GM21619 (cell line): ENCODE results near the gene PHAF1.

ENCODE experiments used
- ATAC-seq: cut with Tn5 transposase; IDR thresholded peaks from one replicate; pipeline ENCODE4 v1.9.1; 2021; ENCODE audit not compliant: unreplicated experiment

The PHAF1 gene

DNA sequence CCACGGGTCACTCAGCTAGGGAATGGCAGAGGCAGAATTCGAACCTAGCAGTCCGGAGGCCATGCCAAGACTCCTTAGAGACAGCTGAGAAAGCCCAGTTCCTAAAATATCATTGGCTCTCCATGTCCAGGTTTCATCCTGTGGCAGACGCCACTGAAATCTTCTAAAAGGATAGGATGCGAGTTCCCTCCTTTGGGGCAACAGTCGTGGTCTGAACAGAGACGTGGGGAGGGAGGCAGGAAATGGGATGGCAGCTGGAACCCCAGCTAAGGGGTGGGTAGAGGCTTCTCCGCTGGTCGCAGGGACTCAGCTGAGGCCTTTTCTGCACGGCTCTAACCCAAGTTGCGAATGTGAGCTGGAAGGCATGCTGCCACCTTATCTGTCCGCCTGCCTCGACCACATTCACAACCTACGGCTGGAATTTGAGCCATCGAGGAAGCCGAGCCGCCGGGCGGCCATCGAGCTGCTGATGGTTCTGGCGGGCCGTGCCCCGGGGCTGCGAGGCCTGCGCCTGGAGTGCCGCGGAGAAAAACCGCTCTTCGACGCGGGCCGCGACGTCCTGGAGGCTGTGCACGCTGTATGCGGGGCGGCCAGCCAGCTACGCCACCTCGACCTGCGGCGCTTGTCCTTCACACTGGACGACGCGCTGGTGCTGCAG, 52.9 kb downstream of the PHAF1 start:
- ATAC-seq = no peak

DNA sequence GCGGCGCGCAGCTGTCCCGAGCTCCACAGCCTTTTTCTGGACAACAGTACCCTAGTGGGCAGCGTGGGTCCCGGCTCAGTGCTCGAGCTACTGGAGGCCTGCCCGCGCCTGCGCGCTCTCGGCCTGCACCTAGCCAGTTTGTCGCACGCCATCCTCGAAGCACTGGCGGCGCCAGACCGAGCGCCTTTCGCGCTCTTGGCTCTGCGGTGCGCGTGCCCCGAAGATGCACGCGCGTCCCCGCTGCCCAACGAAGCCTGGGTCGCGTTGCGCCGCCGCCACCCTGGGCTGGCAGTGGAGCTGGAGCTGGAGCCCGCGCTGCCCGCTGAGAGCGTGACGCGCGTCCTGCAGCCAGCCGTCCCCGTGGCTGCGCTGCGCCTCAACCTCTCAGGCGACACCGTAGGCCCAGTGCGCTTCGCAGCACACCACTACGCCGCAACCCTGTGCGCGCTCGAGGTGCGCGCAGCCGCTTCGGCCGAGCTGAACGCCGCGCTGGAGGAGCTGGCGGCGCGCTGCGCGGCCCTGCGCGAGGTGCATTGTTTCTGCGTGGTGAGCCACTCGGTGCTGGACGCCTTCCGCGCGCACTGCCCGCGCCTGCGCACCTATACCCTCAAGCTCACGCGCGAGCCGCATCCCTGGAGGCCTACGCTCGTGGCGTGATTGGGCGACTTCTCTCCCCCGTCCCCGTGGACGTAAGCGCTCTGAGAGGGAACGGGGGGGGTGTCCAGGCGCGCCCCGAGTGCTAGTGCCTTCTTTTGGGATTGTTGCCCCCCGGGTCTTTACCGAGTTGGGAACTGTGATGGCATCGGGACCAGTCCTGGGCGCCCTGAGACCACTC, 53.6 kb downstream of the PHAF1 start:
- no peak for ATAC-seq

DNA sequence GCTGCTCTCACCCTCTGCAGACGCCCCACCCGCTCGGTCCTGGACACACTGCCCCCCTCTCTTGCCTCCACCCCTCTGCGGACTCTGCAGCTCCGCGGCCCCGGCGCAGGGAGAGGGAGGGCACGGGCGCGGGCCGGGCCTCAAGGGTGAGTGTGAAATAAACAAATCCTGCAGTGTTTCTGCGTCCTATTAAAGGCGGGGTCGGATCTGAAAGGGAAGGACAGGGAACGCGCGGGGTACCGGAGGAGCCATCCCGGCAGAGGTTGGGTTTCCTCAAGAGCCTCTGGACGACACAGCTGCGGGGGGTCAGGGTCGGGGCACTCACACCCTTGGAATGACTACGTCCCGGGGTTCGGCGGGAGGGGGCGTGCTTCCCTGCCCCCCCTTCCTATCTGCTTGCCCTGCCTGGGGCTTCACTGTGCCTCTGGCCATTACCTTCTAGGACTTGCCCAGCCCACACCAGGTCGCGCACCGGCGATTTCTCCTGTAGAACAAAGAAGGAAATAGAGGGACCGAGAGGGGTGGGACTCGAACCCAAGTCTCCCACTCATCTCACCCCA, 54.3 kb downstream of the PHAF1 start:
- no peak for ATAC-seq

DNA sequence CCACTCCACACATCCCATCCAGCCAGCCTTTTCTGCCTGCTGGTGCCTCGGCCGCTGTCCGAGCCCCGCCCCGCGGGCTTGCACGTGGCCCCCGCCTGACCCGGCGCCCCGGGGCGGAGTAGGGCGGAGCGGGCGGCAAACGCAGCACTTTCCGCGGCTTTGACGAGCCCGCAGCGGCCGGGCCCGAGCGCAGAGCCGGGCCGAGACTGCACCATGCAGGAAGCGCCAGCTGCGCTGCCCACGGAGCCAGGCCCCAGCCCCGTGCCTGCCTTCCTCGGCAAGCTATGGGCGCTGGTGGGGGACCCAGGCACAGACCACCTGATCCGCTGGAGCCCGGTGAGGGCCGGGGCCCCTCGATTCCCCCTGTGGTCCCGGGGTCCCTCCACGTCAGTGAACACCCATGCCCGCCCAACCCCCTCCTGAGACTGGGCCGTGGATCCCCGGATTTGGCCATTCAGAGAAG, 54.9 kb downstream of the PHAF1 start, which contains the start of gene HSF4:
HSF4 (plus strand) TSS at position 147 of the 463 bp plus-strand sequence; CDS start at position 214, 67 bp downstream.
- ATAC-seq = no peak

DNA sequence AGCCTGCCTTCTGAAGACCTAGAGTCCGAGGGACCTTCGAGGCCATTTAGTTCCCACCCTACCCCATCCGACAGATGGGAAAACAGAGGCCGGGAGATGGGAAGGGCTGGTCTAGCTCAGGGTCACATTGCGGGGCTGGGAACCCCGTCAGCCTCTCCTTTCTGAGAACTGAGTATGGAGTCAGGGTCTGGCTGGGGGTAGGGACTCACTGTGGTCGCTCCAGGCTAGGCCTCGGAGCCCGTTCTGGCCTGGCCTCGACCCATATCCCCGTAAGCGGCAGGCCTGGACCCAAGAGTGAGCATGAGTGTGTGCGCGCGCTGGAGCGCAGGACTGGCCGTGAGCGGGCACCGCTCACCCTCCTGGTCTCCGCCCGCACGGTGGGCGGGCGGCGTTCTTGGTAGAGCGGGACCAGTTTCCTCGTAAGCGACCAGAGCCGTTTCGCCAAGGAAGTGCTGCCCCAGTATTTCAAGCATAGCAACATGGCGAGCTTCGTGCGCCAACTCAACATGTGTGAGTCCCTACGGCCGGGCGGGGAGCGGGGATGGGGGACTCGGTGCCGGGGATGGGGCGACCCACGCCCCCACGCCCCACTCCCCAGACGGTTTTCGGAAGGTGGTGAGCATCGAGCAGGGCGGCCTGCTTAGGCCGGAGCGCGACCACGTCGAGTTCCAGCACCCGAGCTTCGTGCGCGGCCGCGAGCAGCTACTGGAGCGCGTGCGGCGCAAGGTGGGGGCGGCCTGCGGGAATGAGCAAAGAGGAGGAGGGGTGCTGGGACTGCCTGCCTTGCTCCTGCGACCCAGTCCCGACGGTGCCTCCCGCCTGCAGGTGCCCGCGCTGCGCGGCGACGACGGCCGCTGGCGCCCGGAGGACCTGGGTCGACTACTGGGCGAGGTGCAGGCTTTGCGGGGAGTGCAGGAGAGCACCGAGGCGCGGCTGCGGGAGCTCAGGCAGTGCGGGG, 55.7 kb downstream of the PHAF1 start:
- ATAC-seq = no peak

DNA sequence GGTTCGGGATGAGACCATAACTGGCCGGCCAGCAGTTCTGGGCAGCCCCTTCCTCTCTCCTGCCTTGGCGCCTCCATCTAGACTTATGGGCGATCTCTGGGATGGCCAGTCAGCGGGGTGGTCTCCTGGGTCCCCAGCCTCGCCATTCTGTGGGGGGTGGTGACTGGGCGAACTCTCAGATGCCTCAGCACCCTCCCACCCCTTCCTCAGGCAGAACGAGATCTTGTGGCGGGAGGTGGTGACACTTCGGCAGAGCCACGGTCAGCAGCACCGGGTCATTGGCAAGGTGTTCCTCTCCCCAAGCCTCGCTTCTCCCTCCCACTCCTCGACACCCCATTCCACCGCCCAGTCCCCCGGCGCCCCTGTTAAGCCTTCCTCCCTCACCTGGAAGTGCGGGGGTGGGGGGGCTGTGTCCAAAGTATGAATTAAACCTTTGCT, 56.4 kb downstream of the PHAF1 start:
- ATAC-seq = no peak

DNA sequence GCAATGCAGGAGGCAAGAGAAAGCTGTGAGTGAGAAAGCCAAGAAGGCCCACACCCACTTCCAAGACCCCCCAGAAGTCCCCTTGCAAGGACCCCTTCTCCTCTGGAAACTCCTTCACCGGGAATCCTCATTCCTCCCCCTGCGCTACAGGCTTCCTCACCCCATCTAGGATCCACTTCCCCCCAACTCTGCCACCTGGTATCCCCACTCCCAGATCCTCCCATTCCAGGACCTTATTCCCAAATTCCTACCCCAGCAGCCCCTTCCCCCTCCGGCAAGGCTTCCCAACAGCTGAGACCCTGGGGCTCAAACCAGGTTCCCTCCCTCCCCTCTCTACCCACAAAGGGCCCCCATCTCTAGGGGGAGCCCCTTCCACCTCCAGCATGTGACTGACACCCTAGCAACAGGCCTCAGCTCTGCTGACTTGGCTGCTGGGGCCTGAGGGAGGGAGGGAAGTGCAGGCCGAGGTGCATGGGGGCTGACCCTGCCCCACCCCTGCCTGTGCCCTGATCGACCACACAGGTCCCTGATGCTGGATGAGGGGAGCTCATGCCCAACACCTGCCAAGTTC, 56.9 kb downstream of the PHAF1 start:
- ATAC-seq = no peak

DNA sequence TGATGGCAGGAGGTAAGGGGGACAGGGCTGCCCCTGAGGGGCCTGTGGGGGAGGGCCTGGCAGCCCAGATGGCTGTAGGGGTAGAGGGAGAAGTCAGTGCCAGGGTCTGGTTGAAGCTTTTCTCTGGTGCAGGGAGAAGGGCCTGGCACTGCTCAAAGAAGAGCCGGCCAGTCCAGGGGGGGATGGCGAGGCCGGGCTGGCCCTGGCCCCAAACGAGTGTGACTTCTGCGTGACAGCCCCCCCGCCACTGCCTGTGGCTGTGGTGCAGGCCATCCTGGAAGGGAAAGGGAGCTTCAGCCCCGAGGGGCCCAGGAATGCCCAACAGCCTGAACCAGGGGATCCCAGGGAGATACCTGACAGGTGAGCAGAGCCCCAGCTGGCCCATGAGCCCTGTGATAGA, 57.8 kb downstream of the PHAF1 start:
- ATAC-seq = no peak

DNA sequence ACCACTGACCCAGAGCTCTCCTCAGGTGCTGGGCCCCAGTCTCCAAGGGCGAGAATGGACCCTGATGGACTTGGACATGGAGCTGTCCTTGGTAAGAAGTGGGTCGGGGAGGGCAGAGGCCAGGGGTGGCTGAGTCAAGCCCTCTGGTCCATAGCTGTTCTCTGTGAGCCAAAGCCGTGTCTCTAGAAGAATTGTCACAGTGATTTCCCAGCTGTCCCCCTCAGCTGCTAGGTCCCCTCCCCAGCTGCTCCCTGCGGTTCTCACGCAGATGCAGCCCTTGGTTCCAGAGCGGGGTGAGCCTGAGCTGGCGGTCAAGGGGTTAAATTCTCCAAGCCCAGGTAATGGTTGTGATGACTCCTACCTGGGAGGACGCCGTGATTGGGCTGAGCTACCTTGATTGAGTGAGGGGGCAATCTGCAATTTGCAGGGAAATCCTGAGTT, 59.3 kb downstream of the PHAF1 start:
- ATAC-seq = no peak

DNA sequence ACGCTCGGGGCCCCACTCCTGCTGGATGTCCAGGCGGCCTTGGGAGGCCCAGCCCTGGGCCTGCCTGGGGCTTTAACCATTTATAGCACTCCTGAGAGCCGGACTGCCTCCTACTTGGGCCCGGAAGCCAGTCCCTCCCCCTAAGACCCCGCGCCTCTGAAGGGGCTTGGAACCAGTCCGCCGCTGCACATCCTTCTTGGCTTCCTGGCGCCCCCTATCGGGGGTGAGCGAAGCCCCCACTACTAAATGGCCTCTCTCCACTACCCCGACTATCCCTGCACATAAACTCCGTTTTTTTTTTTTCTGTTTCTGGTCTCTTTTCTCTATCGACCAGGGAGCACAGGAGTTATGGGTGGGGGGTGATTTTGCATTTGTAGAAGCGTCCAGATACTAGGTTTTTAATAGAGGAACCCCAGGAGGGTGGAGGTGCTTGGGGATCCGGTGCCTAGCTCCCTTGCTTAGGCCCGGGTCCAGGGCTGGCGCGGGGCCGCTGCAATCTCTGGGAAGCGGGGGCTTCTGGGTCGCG, 60.0 kb downstream of the PHAF1 start:
- ATAC-seq = no peak

DNA sequence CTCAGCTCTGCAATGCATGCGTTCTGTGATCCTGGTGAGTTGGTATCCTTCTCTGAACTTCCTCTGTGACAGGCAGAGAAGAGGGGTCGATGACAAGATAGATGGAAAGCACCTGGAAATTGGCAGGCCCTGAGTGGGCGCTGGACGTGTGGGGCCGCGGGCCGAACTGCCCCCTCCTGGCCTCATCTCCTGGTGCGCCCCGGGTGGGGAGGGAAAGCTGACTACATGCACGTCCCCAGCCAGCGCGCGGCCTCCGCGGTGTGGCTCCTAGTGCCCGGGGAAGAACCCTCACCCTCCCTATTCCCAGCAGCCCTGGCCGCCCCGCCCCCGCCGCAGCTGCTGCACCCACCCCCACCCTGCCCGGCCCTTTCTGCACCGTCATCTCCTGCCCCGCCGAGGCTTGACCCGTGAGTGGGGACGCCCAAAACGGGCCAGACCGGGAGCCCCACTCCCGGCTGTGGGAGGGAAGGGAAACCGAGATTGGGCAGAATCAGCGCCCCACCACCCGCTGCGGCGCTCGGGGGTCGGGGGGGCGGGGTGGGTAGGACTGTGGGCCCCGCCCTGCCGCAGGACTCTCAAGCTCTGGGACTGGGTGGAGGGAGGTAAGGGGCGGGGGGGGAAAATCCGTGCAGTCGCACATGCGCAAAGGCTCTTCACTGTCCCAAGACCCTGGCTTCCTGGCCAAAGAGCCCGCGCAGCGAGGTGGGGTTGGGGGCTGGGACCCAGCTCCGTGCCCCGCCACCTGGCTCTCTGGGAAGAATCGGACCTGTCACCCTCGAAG, 60.6 kb downstream of the PHAF1 start, which contains the start of gene NOL3:
NOL3 (plus strand) TSS at position 371 of the 781 bp plus-strand sequence.
- peak; percentile 44 for ATAC-seq

DNA sequence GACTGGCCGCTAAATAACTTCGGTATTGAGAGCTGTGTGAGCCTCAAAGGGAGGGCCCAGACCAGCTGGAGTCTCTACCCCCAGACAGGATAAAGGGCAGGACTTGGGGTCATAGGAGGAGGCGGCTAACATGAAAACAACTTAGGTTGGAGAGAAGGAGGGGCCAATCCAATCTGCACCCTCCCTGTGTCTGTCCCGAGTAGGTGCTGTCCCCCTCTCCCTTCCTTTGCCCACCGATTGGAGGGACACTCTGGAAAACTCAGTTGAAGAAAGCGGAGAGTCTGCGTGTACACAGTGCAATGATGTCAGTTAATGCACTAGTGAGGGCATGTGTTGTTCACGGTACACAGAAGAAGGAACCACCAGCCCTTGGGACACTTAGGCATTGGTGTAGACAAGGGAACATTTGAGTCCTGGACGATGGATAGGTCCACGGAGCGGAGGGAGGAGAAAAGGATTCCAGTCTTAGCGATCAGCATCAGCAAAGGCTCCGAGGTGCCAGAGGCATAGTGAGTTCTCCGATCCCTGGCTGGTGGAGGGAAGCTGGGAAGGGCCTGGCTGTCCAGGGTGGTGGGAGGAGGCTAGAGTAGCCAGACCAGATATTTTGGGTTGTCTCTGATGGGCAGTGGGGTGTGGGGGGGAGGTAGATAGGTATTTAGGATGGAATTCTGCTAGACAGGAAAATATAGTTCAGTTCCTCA, 61.4 kb downstream of the PHAF1 start:
- peak; percentile 2 for ATAC-seq

DNA sequence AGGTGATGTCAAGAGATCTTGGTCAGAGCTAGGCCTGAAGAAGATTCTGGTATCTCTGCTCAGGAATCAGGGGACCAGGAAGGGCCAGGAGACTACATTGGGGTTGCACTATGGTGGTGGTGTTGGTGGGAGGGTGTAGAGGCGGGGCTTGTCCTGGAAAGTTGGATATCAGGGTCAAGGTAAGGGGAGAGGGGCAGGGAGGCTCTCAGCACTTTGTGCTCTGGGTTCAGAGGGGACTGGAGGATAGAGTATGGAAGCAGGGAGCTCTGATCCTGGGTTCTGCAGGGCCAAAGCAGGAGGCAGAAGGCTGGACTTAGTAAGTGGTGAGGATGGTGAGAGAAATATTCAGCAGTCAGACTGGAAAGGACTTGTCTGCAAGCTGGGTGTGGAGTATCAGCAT, 63.6 kb downstream of the PHAF1 start:
- ATAC-seq = no peak

DNA sequence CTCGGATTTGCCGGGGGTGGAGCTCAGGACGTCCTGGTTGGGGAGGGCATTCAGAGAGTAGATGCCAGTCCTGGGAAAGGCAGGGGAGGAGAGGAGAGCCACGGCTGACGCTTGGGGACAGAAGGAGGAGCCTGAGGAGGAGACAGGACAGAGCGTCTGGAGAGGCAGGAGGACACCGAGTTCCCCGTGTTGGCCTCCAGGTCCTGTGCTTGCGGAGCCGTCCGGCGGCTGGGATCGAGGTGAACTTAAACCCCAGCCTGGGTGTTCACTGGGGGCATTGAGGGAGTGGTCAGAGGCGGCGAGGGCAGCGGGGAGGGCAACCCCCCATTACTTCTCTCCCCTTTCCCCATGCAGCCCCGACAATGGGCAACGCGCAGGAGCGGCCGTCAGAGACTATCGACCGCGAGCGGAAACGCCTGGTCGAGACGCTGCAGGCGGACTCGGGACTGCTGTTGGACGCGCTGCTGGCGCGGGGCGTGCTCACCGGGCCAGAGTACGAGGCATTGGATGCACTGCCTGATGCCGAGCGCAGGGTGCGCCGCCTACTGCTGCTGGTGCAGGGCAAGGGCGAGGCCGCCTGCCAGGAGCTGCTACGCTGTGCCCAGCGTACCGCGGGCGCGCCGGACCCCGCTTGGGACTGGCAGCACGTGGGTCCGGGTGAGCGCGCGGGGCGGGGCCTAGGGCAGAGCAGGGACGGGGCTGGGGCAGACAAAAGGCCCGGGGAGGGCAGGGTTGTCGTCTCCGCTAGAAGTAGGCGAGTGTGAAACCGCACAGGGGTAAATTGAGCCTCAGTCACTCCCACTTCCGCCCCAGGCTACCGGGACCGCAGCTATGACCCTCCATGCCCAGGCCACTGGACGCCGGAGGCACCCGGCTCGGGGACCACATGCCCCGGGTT, 64.3 kb downstream of the PHAF1 start:
- peak; percentile 35 for ATAC-seq

DNA sequence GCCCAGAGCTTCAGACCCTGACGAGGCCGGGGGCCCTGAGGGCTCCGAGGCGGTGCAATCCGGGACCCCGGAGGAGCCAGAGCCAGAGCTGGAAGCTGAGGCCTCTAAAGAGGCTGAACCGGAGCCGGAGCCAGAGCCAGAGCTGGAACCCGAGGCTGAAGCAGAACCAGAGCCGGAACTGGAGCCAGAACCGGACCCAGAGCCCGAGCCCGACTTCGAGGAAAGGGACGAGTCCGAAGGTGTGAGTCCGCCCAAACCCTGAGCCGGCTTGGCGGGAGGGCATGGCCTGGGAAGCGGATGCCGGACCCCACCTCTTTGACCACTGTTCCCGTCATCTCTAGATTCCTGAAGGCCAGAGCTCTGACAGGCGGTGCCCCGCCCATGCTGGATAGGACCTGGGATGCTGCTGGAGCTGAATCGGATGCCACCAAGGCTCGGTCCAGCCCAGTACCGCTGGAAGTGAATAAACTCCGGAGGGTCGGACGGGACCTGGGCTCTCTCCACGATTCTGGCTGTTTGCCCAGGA, 65.0 kb downstream of the PHAF1 start:
- no peak for ATAC-seq

DNA sequence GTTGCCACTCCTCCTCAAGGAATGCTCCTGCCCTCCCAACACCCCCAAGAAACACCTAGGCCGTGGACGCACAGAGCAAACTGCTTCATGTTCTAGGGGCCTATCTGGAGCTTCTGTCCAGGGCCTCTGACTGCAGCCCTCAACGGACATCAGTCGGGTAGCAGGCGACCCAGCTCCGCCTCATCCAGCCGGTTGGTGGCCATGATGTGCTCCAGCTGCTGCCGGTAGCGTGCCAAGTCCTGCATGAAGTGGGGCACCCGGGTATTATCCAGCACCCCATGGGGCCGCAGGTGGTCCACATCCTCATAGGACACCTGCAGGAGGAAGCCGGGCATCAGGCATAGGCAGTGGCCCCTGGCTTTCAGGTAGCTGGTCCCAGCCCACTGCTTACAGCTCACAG, 66.9 kb downstream of the PHAF1 start:
- ATAC-seq = no peak
